Tibial nerve (tissue), 4 donors: ENCODE measurements around the gene SPECC1. TPM values are rescaled to one million over a fixed set of nuclear protein-coding genes. Genes with fewer than 3 reads are reported as not detected.

Source experiments
- DNase-seq, 2 donors: peaks; one replicate each; pipeline ENCODE4 v3.0.0-alpha.2; 2019; ENCODE audit warnings: low spot score in 2 of 2
- H3K27ac ChIP-seq, 4 donors: fragments of 200-600 bp; sonication (generic) in 3 of 4; one replicate each; pipeline ENCODE4 v1.5.1; 2017 to 2019; ENCODE audit warnings: mild to moderate bottlenecking in 1 of 4
- H3K27me3 ChIP-seq, 2 donors: fragments of 200-600 bp; sonication (generic) in 1 of 2; one replicate each; pipeline versions ENCODE4 v1.5.1 to v1.6.0; 2017 to 2019
- H3K36me3 ChIP-seq, 3 donors: fragments of 200-600 bp; sonication (generic); one replicate each; pipeline ENCODE4 v1.5.1; 2018 to 2019
- H3K4me1 ChIP-seq, 4 donors: fragments of 200-600 bp; sonication (generic) in 3 of 4; one replicate each; pipeline ENCODE4 v1.5.1; 2017 to 2019
- H3K4me3 ChIP-seq, 4 donors: fragments of 200-600 bp; sonication (generic) in 3 of 4; one replicate each; pipeline ENCODE4 v1.5.1; 2017 to 2019; ENCODE audit warnings: mild to moderate bottlenecking in 1 of 4, moderate library complexity in 1 of 4
- H3K9me3 ChIP-seq, 4 donors: fragments of 200-600 bp; sonication (generic) in 3 of 4; one replicate each; pipeline ENCODE4 v1.5.1; 2017 to 2019
- CTCF ChIP-seq, 5 experiments: fragments of 200-600 bp in 3 of 5; fragments of 450-650 bp in 2 of 5; sonication (generic) in 3 of 5; IDR thresholded peaks; one replicate each; pipeline ENCODE4 v1.5.1; 2016 to 2019; ENCODE audit warnings: antibody characterized with exemption in 5 of 5, mild to moderate bottlenecking in 3 of 5, moderate library complexity in 2 of 5
- EP300 ChIP-seq, 2 donors: sonication (generic); formaldehyde crosslinking; IDR thresholded peaks; one replicate each; pipeline ENCODE4 v1.6.1; 2017; ENCODE audit warnings: antibody characterized with exemption in 2 of 2, mild to moderate bottlenecking in 1 of 2
- POLR2A ChIP-seq, 2 donors: fragments of 450-650 bp; IDR thresholded peaks; one replicate each; pipeline ENCODE4 v1.6.1; 2017; ENCODE audit warnings: antibody characterized with exemption in 2 of 2, mild to moderate bottlenecking in 2 of 2, moderate library complexity in 2 of 2
- WGBS, 2 donors: methylation state at CpG; one replicate each; pipeline ENCODE4 v1.1.5; 2018; 5-methylcytosine and 5-hydroxymethylcytosine counted together
- total RNA-seq, 4 donors: library from RNA; depleted of rRNA; stranded (reverse); fragments of >200 nt; gene quantifications; one replicate each; pipeline ENCODE4 v1.1.0, GENCODE V29; 2016

Gene SPECC1
- total RNA-seq, 4 donors from 2014 or later, result 63.2 to 139 (median 98.1) TPM

- DNase-seq, result no peak
- Histone ChIP-seq H3K27ac (no peak overlapping the region), H3K27me3 (no peaks in the 10 kb centered on the region), H3K4me1 (peaks cover 0 to 11% (median 0%) of the 10 kb centered on the region in 4 donors), H3K36me3 (peaks cover 0 to 15% (median 5%) of the 10 kb centered on the region in 3 donors), H3K9me3 (no peaks in the 10 kb centered on the region), H3K4me3 (no peak overlapping the region)
- 89 to 93% methylated on average over 6 of the region's 6 CpGs for WGBS, 2 donors
- TF ChIP-seq POLR2A (IDR thresholded peaks at IDR 0.05) (no peak), CTCF (IDR thresholded peaks at IDR 0.05) (no peak)
These were observed 255.8 kb downstream of the SPECC1 start for GRCh38 chr17:20264996-20265395.

GRCh38 chr17:20266806-20267458 is 257.8 kb downstream of the SPECC1 start:
- no peaks in the 10 kb centered on the region for H3K36me3 ChIP-seq
- 82 to 85% methylated on average over 11 of the region's 11 CpGs for WGBS, 2 donors
- H3K4me3 ChIP-seq, result no peak overlapping the region
- H3K27ac ChIP-seq, result no peak overlapping the region
- H3K27me3 ChIP-seq, result no peaks in the 10 kb centered on the region
- H3K9me3 ChIP-seq, result no peaks in the 10 kb centered on the region
- H3K4me1 ChIP-seq, result peaks cover 0 to 11% (median 0%) of the 10 kb centered on the region in 4 donors
- no peak for DNase-seq
- TF ChIP-seq CTCF (IDR thresholded peaks at IDR 0.05) (no peak), POLR2A (IDR thresholded peaks at IDR 0.05) (no peak), EP300 (IDR thresholded peaks at IDR 0.05) (no peak)

- DNase-seq, result no peak
- TF ChIP-seq CTCF (IDR thresholded peaks at IDR 0.05), result no peak
- no peak for TF ChIP-seq EP300 (IDR thresholded peaks at IDR 0.05)
- no peak for TF ChIP-seq POLR2A (IDR thresholded peaks at IDR 0.05)
- no peaks in the 10 kb centered on the region for H3K27me3 ChIP-seq
- H3K36me3 ChIP-seq, result peaks cover 0 to 1% (median 0%) of the 10 kb centered on the region in 3 donors
- no peak overlapping the region for H3K27ac ChIP-seq
- no peak overlapping the region for H3K4me3 ChIP-seq
- H3K4me1 ChIP-seq, result peaks cover 0 to 11% (median 0%) of the 10 kb centered on the region in 4 donors
- H3K9me3 ChIP-seq, result no peaks in the 10 kb centered on the region
- WGBS, 2 donors, result 13 to 19% methylated on average over 3 of the region's 3 CpGs
These were observed 258.3 kb downstream of the SPECC1 start for GRCh38 chr17:20267459-20267842.

GRCh38 chr17:20270369-20270768 is 261.2 kb downstream of the SPECC1 start:
- no peak for DNase-seq
- no peak overlapping the region for H3K4me3 ChIP-seq
- H3K9me3 ChIP-seq, result no peaks in the 10 kb centered on the region
- H3K27ac ChIP-seq, result no peak overlapping the region
- TF ChIP-seq POLR2A (IDR thresholded peaks at IDR 0.05) (no peak), CTCF (IDR thresholded peaks at IDR 0.05) (no peak), EP300 (IDR thresholded peaks at IDR 0.05) (no peak)
- H3K4me1 ChIP-seq, result peaks cover 0 to 11% (median 0%) of the 10 kb centered on the region in 4 donors
- 88 to 92% methylated on average over 3 of the region's 3 CpGs for WGBS, 2 donors
- H3K36me3 ChIP-seq, result peaks cover 0 to 9% (median 0%) of the 10 kb centered on the region in 3 donors
- H3K27me3 ChIP-seq, result no peaks in the 10 kb centered on the region

GRCh38 chr17:20271011-20271610 is 262.0 kb downstream of the SPECC1 start:
- TF ChIP-seq CTCF (IDR thresholded peaks at IDR 0.05) (no peak), EP300 (IDR thresholded peaks at IDR 0.05) (no peak), POLR2A (IDR thresholded peaks at IDR 0.05) (no peak)
- H3K27ac ChIP-seq, result no peak overlapping the region
- no peak for DNase-seq
- H3K27me3 ChIP-seq, result no peaks in the 10 kb centered on the region
- peaks cover 0 to 9% (median 0%) of the 10 kb centered on the region in 3 donors for H3K36me3 ChIP-seq
- no peaks in the 10 kb centered on the region for H3K9me3 ChIP-seq
- 68 to 70% methylated on average over 5 of the region's 5 CpGs for WGBS, 2 donors
- H3K4me3 ChIP-seq, result no peak overlapping the region
- peaks cover 0 to 11% (median 0%) of the 10 kb centered on the region in 4 donors for H3K4me1 ChIP-seq
